ENCODE data around the gene VSIG8. TPM values are rescaled to one million over a fixed set of nuclear protein-coding genes. Genes with fewer than 3 reads are reported as not detected.

VSIG8 gene
- total and polyA plus RNA-seq, 9 of the 15 experiments (the other 6 are each of a cell fraction or from before 2014, with no cell fraction given) = not detected

GRCh38 chr1:159828581-159829272, 33.7 kb downstream of the VSIG8 start:
- ATAC-seq = no peak
- Histone ChIP-seq H3K27ac (ENCODE audit: extremely low read depth, low read depth, low read length) (no peak overlapping the region), H3K9me1 (ENCODE audit: control insufficient read depth, insufficient read depth, low read length) (no peaks in the 10 kb centered on the region), H3K4me2 (ENCODE audit: insufficient read depth, low read length) (no peak overlapping the region), H3K36me3 (ENCODE audit: control insufficient read depth, insufficient read depth, low read length) (no peaks in the 10 kb centered on the region), H4K20me1 (replicated peaks; ENCODE audit: control insufficient read depth, insufficient read depth, low read length) (no peaks in the 10 kb centered on the region), H3K79me2 (ENCODE audit: control insufficient read depth, insufficient read depth, low read length) (no peaks in the 10 kb centered on the region), H3K27me3 (ENCODE audit: control insufficient read depth in 2 of 2, insufficient read depth in 2 of 2, low read length in 2 of 2) (peaks cover 28 to 88% of the 10 kb centered on the region in 2 experiments; a peak in 4 of 5 replicates), H3K9me3 (replicated peaks; ENCODE audit: control insufficient read depth, insufficient read depth, low read depth, low read length) (no peaks in the 10 kb centered on the region), H3K4me1 (replicated peaks in 1 of 2; ENCODE audit: control insufficient read depth in 2 of 2, insufficient read depth in 2 of 2, low read length in 2 of 2) (peaks cover 0 to 5% of the 10 kb centered on the region in 2 experiments; a peak in 2 of 5 replicates), H3K4me3 (no peak overlapping the region), H2AFZ (ENCODE audit: low read depth, low read length) (no peak overlapping the region), H3K9ac (ENCODE audit: insufficient read depth in 1 of 2, low read depth in 2 of 2, low read length in 2 of 2) (no peak overlapping the region)
- in situ Hi-C loops (cut with MboI) (no loop called here), intact Hi-C loops (cut with micrococcal nuclease) (no loop called here)
- BruUV-seq (replicated peaks) = no TSS peak
- no peak for DNase-seq (ENCODE audit: extremely low read depth in 1 of 4, low spot score in 3 of 4)
- no peak for TF ChIP-seq TCF15 (CRISPR knock-in tag; IDR thresholded peaks at IDR 0.05)
- TF ChIP-seq EP300 (IDR thresholded peaks at IDR 0.05; ENCODE audit: low read length) = no peak
- TF ChIP-seq ZNF696 (CRISPR knock-in tag; conservative IDR thresholded peaks at IDR 0.05) = no peak
- TF ChIP-seq ZBTB8A (IDR thresholded peaks at IDR 0.05; ENCODE audit: partially characterized antibody) = no peak
- TF ChIP-seq, protein P1, sequence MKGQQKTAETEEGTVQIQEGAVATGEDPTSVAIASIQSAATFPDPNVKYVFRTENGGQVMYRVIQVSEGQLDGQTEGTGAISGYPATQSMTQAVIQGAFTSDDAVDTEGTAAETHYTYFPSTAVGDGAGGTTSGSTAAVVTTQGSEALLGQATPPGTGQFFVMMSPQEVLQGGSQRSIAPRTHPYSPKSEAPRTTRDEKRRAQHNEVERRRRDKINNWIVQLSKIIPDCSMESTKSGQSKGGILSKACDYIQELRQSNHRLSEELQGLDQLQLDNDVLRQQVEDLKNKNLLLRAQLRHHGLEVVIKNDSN (CRISPR knock-in tag; IDR thresholded peaks at IDR 0.05) = no peak
- no peak for TF ChIP-seq IFI16 (CRISPR knock-in tag; IDR thresholded peaks at IDR 0.05)
- TF ChIP-seq, protein P2, sequence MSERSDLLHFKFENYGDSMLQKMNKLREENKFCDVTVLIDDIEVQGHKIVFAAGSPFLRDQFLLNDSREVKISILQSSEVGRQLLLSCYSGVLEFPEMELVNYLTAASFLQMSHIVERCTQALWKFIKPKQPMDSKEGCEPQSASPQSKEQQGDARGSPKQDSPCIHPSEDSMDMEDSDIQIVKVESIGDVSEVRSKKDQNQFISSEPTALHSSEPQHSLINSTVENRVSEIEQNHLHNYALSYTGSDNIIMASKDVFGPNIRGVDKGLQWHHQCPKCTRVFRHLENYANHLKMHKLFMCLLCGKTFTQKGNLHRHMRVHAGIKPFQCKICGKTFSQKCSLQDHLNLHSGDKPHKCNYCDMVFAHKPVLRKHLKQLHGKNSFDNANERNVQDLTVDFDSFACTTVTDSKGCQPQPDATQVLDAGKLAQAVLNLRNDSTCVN (CRISPR knock-in tag; IDR thresholded peaks at IDR 0.05) = no peak
- no peak for TF ChIP-seq ZNF311 (CRISPR knock-in tag; IDR thresholded peaks at IDR 0.05)
- no peak for TF ChIP-seq RREB1 (CRISPR knock-in tag; IDR thresholded peaks at IDR 0.05)
- ChIA-PET CTCF (ENCODE audit: low intra/inter-chr PET ratio) (no interaction called here), POLR2A (interaction anchor here (0.8 to 1.7 kb wide), 2 partner anchors 11 to 13 kb away, joined by 5 read pairs; no protein-coding TSS in a partner anchor)
- WGBS (ENCODE audit: insufficient coverage, low coverage, missing lambda C conversion rate) = 13% methylated on average over 11 of the region's 11 CpGs
- FAIRE-seq = no peak

All from K562 (cell line).